Nucleus accumbens (tissue), 56 donors: ENCODE results near the gene NEK9.
A peak's percentile ranks its signal among the peaks of the same experiment; 100 is the strongest.

Source experiments
- DNase-seq, 56 donors: peaks; one replicate each; lab custom pipeline; 2025; lab: John Stamatoyannopoulos, UW

The NEK9 gene

DNA sequence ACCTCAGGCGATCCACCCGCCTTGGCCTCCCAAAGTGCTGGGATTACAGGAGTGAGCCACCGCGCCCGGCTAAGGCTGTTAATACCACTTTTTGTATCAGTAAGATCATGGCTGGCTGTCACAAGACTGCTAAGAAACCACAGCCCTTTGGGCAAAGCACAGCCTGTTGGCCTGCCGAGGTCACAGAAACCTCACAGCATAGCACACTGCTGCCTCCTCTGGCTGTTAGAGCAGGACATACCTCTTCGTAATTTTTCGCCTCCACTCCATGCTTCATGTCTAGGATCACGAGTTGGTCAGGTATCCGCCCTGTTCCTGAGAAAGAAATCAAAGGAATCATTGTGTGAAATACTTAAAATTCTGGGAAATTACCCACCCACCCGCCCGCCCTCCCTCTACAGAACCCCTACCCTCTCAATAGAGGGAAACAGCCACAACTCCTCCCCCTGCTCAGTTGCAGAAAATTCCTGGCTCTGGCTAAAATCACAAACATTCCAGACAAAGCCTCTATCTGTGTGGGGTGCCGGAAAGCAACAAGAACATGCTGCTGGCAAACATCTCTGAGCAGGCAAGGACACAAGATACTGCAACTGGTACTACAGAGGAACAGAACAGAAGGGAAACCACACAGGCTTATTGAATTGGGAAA is 20.7 kb upstream of the NEK9 start:
- DNase-seq, result peak; percentile 35 to 94 (median 83)

DNA sequence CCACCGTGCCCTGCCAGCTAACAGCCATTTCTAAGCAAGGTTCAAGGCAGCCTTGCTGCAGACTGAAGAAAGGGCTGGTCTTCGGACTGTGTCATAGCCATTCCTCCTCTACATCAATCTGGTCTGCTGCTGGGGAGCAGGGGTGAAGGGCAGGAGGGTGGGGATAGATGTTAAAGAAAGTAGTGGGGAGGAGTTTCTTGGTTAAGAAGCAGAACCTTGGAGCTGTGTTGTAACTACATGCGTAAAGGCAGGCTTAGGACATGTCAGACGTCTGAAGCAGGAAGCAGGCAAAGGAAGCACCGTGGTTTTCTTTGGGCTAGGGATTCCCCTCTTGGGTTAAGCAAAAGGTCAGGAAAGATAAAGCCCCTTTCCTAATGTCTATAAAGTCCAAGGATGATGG is 18.1 kb upstream of the NEK9 start:
- no peak for DNase-seq

DNA sequence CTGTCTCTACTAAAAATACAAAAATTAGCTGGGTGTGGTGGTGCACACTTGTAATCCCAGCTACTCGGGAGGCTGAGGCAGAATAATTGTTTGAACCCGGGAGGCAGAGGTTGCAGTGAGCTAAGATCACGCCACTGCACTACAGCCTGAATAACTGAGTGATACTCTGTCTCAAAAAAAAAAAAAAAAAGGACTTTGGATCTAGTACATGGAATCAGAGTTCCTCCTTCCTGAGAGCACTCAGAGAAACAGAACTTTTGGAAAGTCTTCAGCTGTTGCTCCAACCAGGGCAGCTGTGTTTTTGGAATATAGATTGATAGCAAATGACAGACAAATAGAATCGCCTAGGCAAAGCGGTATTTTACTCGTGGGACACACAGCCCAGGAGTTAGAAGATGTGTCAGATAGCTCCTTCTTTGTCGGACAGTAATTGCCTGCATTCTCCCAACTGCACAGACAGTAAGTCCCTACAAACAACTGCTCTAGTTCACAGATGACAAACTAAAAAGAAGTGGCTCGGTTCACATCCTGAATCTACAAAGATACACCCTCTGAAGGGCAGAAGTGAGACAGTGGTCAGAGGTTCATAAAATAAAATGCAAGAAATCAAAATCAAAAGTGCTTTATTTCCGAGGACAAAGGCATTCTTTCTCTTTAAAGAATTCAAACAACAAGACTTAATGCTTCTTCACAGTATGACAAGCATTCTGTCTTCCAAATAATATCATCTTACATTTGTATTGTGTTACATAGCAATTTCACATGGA is 17.1 kb upstream of the NEK9 start:
- no peak for DNase-seq

DNA sequence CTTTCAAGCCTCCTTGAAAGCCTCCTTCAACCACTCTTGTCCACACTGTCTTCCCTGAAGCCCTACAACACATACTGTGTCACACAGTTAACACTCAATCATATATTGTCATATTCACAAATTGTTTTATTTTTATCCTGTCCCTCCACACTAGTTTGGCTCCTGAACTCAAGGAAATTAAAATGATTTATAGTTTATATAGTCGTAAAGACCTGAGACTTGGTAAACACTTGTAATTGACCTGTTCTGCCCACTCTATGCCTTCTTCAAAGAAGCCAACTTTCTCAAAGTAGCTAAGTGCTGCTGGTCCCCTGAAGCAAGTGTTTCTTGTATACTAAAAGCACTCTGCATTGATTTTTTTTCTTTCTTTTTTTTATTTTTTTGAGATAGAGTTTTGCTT is 15.6 kb upstream of the NEK9 start:
- no peak for DNase-seq

DNA sequence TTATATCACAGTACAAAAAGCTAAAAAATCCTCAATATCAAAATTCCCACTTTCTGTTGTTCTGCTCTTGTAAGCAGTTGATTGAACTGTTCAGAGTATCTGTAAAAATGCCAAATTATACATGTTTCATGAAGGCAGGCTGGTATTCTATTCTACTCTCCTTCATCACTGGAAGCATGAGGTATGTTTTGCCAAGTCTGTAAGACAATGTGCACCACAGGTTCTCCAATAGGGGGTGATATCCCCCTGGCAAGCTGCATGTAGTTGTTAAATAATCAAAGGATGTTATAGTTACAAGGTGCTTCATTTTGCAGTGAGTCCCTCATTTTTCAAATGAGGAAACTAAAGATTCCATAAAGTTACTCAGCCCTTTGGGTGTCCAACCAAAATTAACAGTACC is 15.1 kb upstream of the NEK9 start:
- DNase-seq, result peak in 1 of 56 donors; percentile 43

- no peak for DNase-seq
Measured at GRCh38 chr14:75141062-75141461, 14.2 kb upstream of the NEK9 start.

- DNase-seq, result no peak
Measured at GRCh38 chr14:75140620-75141019, 13.8 kb upstream of the NEK9 start.

DNA sequence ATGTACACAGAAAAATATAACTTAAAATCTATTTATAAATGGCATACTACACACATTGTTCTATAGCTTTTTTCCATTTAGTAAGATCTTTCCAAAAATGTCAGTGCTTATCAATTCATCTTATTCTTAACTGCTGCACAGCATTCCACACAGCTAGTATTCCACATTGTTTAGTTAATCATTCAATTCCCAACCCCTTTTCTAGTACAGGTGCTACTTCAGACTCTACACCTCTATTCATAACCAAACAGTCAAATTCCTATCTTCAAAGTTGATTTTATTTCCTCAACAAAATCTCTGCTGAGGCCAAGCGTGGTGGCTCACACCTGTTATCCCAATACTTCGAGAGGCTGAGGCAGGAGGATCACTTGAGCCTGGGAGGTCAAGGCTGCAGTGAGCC is 12.3 kb upstream of the NEK9 start:
- DNase-seq, result no peak

DNA sequence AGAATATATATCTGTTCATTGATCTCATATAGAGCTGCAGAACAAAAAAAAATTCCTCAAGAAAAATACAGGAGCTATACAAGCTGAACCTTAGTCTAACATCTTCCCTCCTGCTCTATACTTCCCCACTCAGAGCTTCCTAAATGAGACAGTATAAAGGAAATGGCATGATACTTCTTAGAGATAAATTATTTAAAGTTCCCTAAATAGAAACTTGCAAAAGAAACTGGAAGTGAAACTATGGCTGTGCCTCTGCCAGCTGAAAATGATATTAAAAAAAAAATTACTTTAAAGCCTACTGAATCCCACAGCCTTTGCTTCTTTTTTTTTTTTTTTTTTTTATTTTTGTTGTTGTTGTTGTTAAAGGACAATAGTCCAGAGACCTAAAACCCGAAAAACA is 11.6 kb upstream of the NEK9 start:
- DNase-seq, result no peak

- no peak for DNase-seq
Measured at GRCh38 chr14:75134644-75135043, 7.8 kb upstream of the NEK9 start.

DNA sequence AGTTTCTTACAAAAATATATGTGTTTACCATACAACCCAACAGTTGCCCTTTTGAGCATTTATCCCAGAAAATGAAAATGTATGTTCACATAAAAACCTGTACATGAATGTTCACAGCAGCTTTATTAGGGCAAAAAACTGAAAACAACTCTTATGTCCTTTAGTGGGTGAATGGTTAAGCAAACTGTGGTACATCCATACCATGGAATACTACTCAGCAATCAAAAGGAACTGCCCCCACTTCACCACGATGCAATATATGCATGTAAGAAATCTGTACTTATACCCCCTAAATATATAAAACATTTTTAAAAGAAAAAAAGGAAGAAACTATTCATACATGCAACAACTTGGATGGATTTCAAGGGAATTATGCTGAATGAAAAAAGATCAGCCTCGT is 6.7 kb upstream of the NEK9 start:
- DNase-seq, result no peak

- peak in 25 of 56 donors; percentile 4 to 64 (median 18) for DNase-seq
Measured at GRCh38 chr14:75132382-75133086, 5.7 kb upstream of the NEK9 start.

- no peak for DNase-seq
Measured at GRCh38 chr14:75128596-75128990, 1.7 kb upstream of the NEK9 start.

- no peak for DNase-seq
Measured at GRCh38 chr14:75127903-75128595, 1.2 kb upstream of the NEK9 start.

- peak in 1 of 56 donors; percentile 13 for DNase-seq
Measured at GRCh38 chr14:75127474-75127820, 599 bp upstream of the NEK9 start.

DNA sequence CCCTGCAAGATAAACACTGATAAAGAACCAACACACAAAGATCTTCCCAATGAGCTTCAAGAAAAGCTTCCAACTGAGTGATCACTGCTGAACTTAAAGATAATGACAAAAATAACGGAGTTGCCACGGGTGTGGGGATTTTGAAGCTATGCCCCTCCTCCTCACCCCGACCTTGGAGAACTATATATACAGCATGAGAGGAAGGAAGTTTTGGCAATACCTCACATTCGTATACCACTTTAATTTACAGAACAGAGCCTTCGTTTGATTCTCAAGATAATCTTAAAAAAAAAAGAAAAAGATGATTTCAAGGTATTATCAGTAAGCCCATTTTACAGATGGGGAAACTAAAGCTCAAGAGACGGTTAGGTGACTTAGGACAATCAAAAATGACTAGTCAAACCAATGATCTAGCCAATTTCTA is 715 bp downstream of the NEK9 start:
- no peak for DNase-seq

DNA sequence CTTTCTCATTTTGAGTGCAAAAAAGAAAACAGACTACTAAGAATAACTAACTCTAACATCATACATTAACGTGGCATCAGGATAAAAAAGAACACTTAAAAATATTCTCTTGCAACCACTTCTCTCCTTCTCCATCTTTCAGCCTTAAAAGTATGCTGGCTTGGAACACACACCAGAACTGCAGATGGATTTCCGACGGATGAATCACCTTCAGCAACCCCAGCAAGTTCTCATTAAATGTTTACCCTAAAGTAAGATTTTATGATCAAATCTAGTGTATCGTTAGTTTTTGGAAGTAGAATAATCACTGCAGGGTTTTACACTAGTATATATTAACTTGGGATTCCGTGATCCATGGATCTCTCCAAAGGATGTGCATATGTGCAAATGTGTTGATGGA is 1.2 kb downstream of the NEK9 start:
- no peak for DNase-seq

DNA sequence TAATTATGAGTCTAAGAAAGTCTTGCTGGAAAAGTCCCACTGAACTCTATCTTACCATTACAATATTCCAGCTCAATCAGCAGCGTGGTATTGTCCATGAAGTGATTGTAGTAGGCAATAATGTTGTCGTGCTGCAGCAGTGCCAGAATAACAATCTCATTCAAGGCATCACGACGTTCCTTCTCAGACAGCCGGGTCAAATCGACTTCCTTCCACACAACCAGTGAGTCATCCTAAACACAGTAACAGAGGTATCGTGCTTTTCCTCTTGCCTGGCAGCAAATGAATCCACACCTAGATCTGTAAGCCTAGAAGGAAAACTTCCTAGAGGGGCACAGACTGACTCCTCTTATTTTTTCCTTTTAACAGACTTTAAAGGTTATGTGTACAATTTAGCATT is 2.9 kb downstream of the NEK9 start:
- peak in 3 of 56 donors; percentile 7 to 22 (median 9) for DNase-seq

DNA sequence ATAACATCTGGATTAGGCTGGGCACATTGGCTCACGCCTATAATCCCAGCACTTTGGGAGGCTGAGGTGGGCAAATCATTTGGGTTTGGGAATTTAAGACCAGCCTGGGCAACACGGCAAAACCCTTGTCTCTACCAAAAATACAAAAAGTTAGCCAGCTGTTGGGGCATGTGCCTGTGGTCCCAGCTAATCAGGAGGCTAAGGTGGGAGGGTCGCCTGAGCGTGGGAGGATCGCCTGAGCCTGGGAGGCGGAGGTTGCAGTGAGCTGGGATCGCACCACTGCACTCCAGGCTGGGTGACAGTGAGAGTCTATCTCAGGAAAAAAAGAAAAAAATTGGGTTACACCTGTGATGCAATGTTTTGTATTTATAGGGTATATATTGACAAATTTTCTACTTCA is 5.3 kb downstream of the NEK9 start:
- no peak for DNase-seq

DNA sequence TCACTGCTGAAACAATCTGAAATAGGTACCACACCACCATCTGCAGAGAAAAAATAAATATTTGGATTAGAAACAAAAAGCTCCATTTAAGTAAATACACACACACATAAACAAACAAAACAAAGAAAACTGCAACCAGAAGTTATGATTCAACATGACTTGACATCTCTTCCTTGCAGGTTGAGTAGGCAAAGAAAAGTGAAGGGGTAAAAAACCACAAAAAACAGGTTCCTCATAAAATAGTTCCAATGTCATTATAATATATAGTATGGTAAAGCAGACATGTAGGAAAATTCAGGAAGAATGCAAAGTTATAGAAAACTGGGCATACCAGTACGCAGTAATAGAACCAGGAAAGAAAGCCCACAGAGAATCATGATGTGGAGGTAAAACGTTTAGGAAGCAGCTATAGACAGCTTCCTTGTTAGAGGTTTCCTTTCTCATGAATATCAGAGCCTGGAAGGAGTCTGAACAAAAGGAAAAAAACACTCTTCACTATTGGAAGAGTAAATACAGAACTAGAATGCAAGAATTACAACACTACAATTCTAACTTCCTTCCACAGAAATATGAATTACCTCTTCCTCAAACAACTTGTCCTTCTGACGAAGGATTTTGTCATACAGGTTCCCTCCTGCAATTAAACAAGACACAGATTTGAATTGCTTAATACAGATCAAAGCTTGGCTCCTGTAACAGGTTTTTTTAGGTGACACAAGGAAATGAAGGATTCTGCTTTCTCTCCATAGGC is 6.1 kb downstream of the NEK9 start:
- no peak for DNase-seq
